SK-N-SH (cell line): ENCODE results near the gene GALNT8. TPM values are rescaled to one million over a fixed set of nuclear protein-coding genes. Genes with fewer than 3 reads are reported as not detected.

Experiments used
- CTCF ChIA-PET: fragments of 300-600, 350-600 bp; formaldehyde crosslinking; extraction: SDS; loops from one replicate; lab custom pipeline; 2021; lab: Yijun Ruan, JAX
- POLR2A ChIA-PET: fragments of 350-600 bp; sonication (Branson Sonifier 250); formaldehyde crosslinking; extraction: SDS; loops from one replicate; lab custom pipeline; 2020; ENCODE audit warnings: antibody characterized with exemption, inconsistent platforms; lab: Yijun Ruan, JAX
- DNase-seq: peaks from one replicate; pipeline ENCODE4 v3.0.0; 2012
- H2AFZ ChIP-seq: fragments of 200-600 bp; sonication (generic); 2 replicates; pipeline ENCODE4 v1.8.1; 2016; ENCODE audit warnings: antibody characterized with exemption, mild to moderate bottlenecking, low read depth
- H3F3A ChIP-seq: fragments of 200-600 bp; sonication (generic); replicated peaks from 2 replicates; pipeline ENCODE3; 2016; ENCODE audit warnings: antibody characterized with exemption, mild to moderate bottlenecking; ENCODE audit not compliant: insufficient read depth
- H3K27ac ChIP-seq, 2 experiments: fragments of 200-500 bp in 1 of 2; fragments of 200-600 bp in 1 of 2; sonication (Bioruptor generic) in 1 of 2; sonication (generic), shearing (Covaris generic) in 1 of 2; 2 replicates each; pipeline versions ENCODE4 v1.5.1 to v1.6.1; 2014 to 2016; ENCODE audit warnings: low read depth in 2 of 2, inconsistent platforms in 1 of 2, low read length in 1 of 2, mild to moderate bottlenecking in 1 of 2, mixed read lengths in 1 of 2
- H3K27me3 ChIP-seq: fragments of 200-600 bp; sonication (generic), shearing (Covaris generic); 2 replicates; pipeline ENCODE4 v1.6.1; 2016; ENCODE audit warnings: mixed run types; ENCODE audit not compliant: insufficient read depth
- H3K36me3 ChIP-seq, 2 experiments: fragments of 200-500 bp in 1 of 2; fragments of 200-600 bp in 1 of 2; sonication (Bioruptor generic) in 1 of 2; sonication (generic) in 1 of 2; replicated peaks in 1 of 2; 2 replicates each; pipeline versions ENCODE3 to v1.5.1; 2014 to 2016; ENCODE audit warnings: low read length in 1 of 2, mild to moderate bottlenecking in 1 of 2; ENCODE audit not compliant: insufficient read depth in 2 of 2, control insufficient read depth in 1 of 2
- H3K4me1 ChIP-seq, 2 experiments: fragments of 200-500 bp in 1 of 2; fragments of 200-600 bp in 1 of 2; sonication (Bioruptor generic) in 1 of 2; sonication (generic), shearing (Covaris generic) in 1 of 2; 2 replicates each; pipeline versions ENCODE4 v1.5.1 to v1.6.1; 2014 to 2016; ENCODE audit warnings: low read depth in 1 of 2, low read length in 1 of 2, mixed run types in 1 of 2; ENCODE audit not compliant: insufficient read depth in 2 of 2, control insufficient read depth in 1 of 2
- H3K4me2 ChIP-seq: fragments of 200-600 bp; sonication (generic), shearing (Covaris generic); 2 replicates; pipeline ENCODE4 v1.6.1; 2017; ENCODE audit warnings: mixed run types
- H3K4me3 ChIP-seq, 2 experiments: fragments of 200-500 bp in 1 of 2; fragments of 200-600 bp in 1 of 2; sonication (Bioruptor generic) in 1 of 2; sonication (generic), shearing (Covaris generic) in 1 of 2; 2 replicates each; pipeline versions ENCODE4 v1.5.1 to v1.8.1; 2014 to 2016; ENCODE audit warnings: low read depth in 2 of 2, inconsistent platforms in 1 of 2, low read length in 1 of 2, mild to moderate bottlenecking in 1 of 2, mixed read lengths in 1 of 2, moderate library complexity in 1 of 2
- H3K79me2 ChIP-seq: fragments of 200-600 bp; sonication (generic); 2 replicates; pipeline ENCODE4 v1.8.1; 2017; ENCODE audit warnings: mild to moderate bottlenecking; ENCODE audit not compliant: insufficient read depth
- H3K9ac ChIP-seq: fragments of 200-600 bp; sonication (generic); 2 replicates; pipeline ENCODE4 v1.6.1; 2017; ENCODE audit warnings: mixed run types
- H3K9me2 ChIP-seq: fragments of 200-600 bp; sonication (generic); 2 replicates; pipeline ENCODE4 v1.6.1; 2017; ENCODE audit warnings: mixed run types
- H3K9me3 ChIP-seq: fragments of 200-600 bp; sonication (generic); 2 replicates; pipeline ENCODE4 v1.6.1; 2017; ENCODE audit warnings: mixed run types, mild to moderate bottlenecking, moderate library complexity
- H4K20me1 ChIP-seq: fragments of 200-600 bp; sonication (generic); 2 replicates; pipeline ENCODE4 v1.6.1; 2017; ENCODE audit warnings: mild to moderate bottlenecking, mixed run types; ENCODE audit not compliant: insufficient read depth
- CHD2 ChIP-seq: fragments of 150-350 bp; IDR thresholded peaks from 2 replicates; pipeline ENCODE4 v1.6.1; 2018; ENCODE audit warnings: low read length; ENCODE audit not compliant: partially characterized antibody
- ELF1 ChIP-seq: IDR thresholded peaks from 2 replicates; pipeline ENCODE4 v1.4.0; 2012
- EP300 ChIP-seq, 2 experiments: IDR thresholded peaks; 2 replicates each; pipeline versions ENCODE4 v1.4.0 to v1.6.1; 2012; ENCODE audit warnings: borderline replicate concordance in 1 of 2, low read depth in 1 of 2, low read length in 1 of 2
- FOSL2 ChIP-seq: IDR thresholded peaks from 2 replicates; pipeline ENCODE4 v1.4.0; 2012; ENCODE audit warnings: low read depth, mild to moderate bottlenecking, moderate library complexity, borderline replicate concordance
- FOXJ3 ChIP-seq: sonication (generic); formaldehyde crosslinking; IDR thresholded peaks from 2 replicates; pipeline ENCODE4 v1.5.1; 2020; ENCODE audit warnings: mild to moderate bottlenecking, missing genetic modification reagents
- FOXM1 ChIP-seq: IDR thresholded peaks from 2 replicates; pipeline ENCODE4 v1.4.0; 2012; ENCODE audit warnings: low read depth, mild to moderate bottlenecking
- NRF1 ChIP-seq: IDR thresholded peaks from 2 replicates; pipeline ENCODE4 v1.6.1; 2012; ENCODE audit warnings: low read depth, mild to moderate bottlenecking, low read length
- PBX3 ChIP-seq: IDR thresholded peaks from 2 replicates; pipeline ENCODE4; 2012
- RAD21 ChIP-seq: IDR thresholded peaks from 2 replicates; pipeline ENCODE4 v1.6.1; 2012; ENCODE audit warnings: mild to moderate bottlenecking, low read length
- RCOR1 ChIP-seq: fragments of 150-350 bp; IDR thresholded peaks from 2 replicates; pipeline ENCODE4 v1.6.1; 2017; ENCODE audit warnings: antibody characterized with exemption, low read length
- RXRA ChIP-seq: IDR thresholded peaks from 2 replicates; pipeline ENCODE4 v1.4.0; 2012; ENCODE audit warnings: low read depth, mild to moderate bottlenecking, borderline replicate concordance
- SIN3A ChIP-seq: IDR thresholded peaks from 2 replicates; pipeline ENCODE4 v1.6.1; 2012; ENCODE audit warnings: low read depth, mild to moderate bottlenecking, low read length, moderate library complexity, borderline replicate concordance
- SMC3 ChIP-seq: IDR thresholded peaks from 2 replicates; pipeline ENCODE4 v1.6.1; 2012; ENCODE audit warnings: low read depth, low read length, improper control_type of control experiment
- TEAD4 ChIP-seq: IDR thresholded peaks from 2 replicates; pipeline ENCODE4 v1.4.0; 2012; ENCODE audit warnings: mild to moderate bottlenecking, borderline replicate concordance; ENCODE audit not compliant: insufficient read depth
- USF1 ChIP-seq: IDR thresholded peaks from 2 replicates; pipeline ENCODE4 v1.4.0; 2012; ENCODE audit warnings: low read depth, borderline replicate concordance
- YY1 ChIP-seq: IDR thresholded peaks from 2 replicates; pipeline ENCODE4 v1.4.0; 2012; ENCODE audit warnings: low read depth, mild to moderate bottlenecking
- WGBS: methylation state at CpG from one replicate; pipeline ENCODE4 v1.1.6; 2017; ENCODE audit warnings: low lambda C conversion rate; 5-methylcytosine and 5-hydroxymethylcytosine counted together
- polyA plus RNA-seq, 3 experiments: library from polyadenylated mRNA; depleted of rRNA; stranded (reverse); fragments of >200 nt; gene quantifications; 2 replicates each; pipeline ENCODE4 v1.2.3, GENCODE V29; 2012
- TF ChIP-seq, protein P1 (sequence below): IDR thresholded peaks from 2 replicates; pipeline ENCODE4 v1.4.0; 2012; ENCODE audit warnings: low read depth
- TF ChIP-seq, protein P2 (sequence below): fragments of 150-350 bp; IDR thresholded peaks from 2 replicates; pipeline ENCODE4 v1.6.1; 2016; ENCODE audit warnings: mild to moderate bottlenecking, low read depth, low read length

The GALNT8 gene
- polyA plus RNA-seq, 1 of the 3 experiments (the other 2 are of a cell fraction), result not detected

DNA sequence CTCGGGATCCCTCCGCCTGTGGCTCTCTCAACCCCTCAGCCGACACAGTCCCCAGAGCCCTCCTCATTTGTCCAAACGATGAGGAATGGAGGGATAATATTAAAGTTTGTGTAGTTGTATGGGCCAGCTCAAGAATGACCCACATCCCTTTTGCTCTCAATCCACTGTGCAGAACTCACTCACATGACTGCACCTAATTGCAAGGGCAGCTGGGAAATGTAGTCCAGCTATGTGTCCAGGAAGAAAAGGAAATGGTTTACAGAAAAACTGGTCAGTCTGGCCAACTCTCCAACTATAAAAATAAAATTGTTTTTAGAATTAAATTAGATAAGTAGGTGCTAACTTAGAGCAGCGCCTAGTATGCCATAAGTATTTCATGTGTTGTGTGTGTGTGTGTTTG is 66.6 kb downstream of the GALNT8 start:
- no peak overlapping the region for H3K4me3 ChIP-seq
- no peak overlapping the region for H3K9ac ChIP-seq
- H2AFZ ChIP-seq, result no peak overlapping the region
- POLR2A ChIA-PET, result no interaction called here
- H4K20me1 ChIP-seq, result no peaks in the 10 kb centered on the region
- H3K4me1 ChIP-seq, result no peaks in the 10 kb centered on the region
- no peak overlapping the region for H3K4me2 ChIP-seq
- H3K79me2 ChIP-seq, result no peaks in the 10 kb centered on the region
- no peaks in the 10 kb centered on the region for H3K9me3 ChIP-seq
- no peak overlapping the region for H3K27ac ChIP-seq
- CTCF ChIA-PET, result no interaction called here
- no peak for TF ChIP-seq FOXJ3 (CRISPR knock-in tag)
- no peak for TF ChIP-seq FOSL2
- TF ChIP-seq USF1, result peak; percentile 71; the same call in 1 of the 2 replicates
- no peak for TF ChIP-seq FOXM1
- TF ChIP-seq PBX3, result no peak
- TF ChIP-seq SMC3, result no peak
- TF ChIP-seq, protein P1, sequence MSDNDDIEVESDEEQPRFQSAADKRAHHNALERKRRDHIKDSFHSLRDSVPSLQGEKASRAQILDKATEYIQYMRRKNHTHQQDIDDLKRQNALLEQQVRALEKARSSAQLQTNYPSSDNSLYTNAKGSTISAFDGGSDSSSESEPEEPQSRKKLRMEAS, result no peak
- no peak for TF ChIP-seq YY1
- no peak for TF ChIP-seq ELF1
- TF ChIP-seq, all 33 proteins: peak for 1
- DNase-seq, result no peak
- 37% methylated on average over 5 of the region's 5 CpGs for WGBS
- Histone ChIP-seq H3K9me2 (no peaks in the 10 kb centered on the region), H3K27me3 (no peaks in the 10 kb centered on the region; the same call in 1 of the 2 replicates), H3K36me3 (no peaks in the 10 kb centered on the region), H3F3A (no peaks in the 10 kb centered on the region)

DNA sequence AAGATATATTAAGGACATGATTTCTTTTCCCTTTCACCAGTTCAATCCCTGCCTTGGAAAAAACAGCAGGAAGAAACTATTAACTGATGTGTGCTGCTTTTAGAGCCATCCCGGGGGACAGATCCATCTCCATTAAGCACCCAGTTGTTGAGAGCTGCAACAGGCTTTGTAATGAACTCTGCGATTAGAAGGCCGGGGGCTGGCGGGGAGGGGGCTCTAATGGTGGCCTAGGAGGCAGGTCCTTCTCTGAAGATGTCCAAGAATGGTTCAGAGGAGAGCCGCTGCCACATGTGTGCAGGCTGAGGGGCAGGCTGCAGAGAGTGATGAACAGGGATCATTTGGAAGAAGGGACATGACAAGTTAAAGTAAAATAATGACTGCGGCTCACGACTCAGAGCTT is 67.8 kb downstream of the GALNT8 start:
- DNase-seq, result no peak
- CTCF ChIA-PET, result interaction anchor here (0.8 kb wide), 1 partner anchor 70 kb away, joined by 3 read pairs; no protein-coding TSS in a partner anchor
- POLR2A ChIA-PET, result no interaction called here
- no peak overlapping the region for H3K4me3 ChIP-seq
- H3K9me2 ChIP-seq, result no peaks in the 10 kb centered on the region
- no peaks in the 10 kb centered on the region for H3K36me3 ChIP-seq
- no peak overlapping the region for H3K4me2 ChIP-seq
- no peaks in the 10 kb centered on the region; the same call in 1 of the 2 replicates for H3K27me3 ChIP-seq
- no peak overlapping the region for H2AFZ ChIP-seq
- no peaks in the 10 kb centered on the region for H3K9me3 ChIP-seq
- no peaks in the 10 kb centered on the region for H3K4me1 ChIP-seq
- H4K20me1 ChIP-seq, result no peaks in the 10 kb centered on the region
- H3K27ac ChIP-seq, result no peak overlapping the region
- 4% methylated on average over 7 of the region's 7 CpGs for WGBS
- TF ChIP-seq CHD2, result no peak
- TF ChIP-seq EP300 (IDR thresholded peaks at IDR 0.05; ENCODE audit: borderline replicate concordance in 1 of 2, low read depth in 1 of 2, low read length in 1 of 2), result no peak
- no peak for TF ChIP-seq RAD21
- no peaks in the 10 kb centered on the region for H3K79me2 ChIP-seq
- H3F3A ChIP-seq, result no peaks in the 10 kb centered on the region
- no peak overlapping the region for H3K9ac ChIP-seq

GRCh38 chr12:4789776-4790175 is 69.6 kb downstream of the GALNT8 start:
- Histone ChIP-seq H3K9me3 (no peaks in the 10 kb centered on the region), H3K27me3 (no peaks in the 10 kb centered on the region; the same call in 1 of the 2 replicates), H3K9ac (no peak overlapping the region), H4K20me1 (no peaks in the 10 kb centered on the region), H3K36me3 (no peaks in the 10 kb centered on the region), H3F3A (no peaks in the 10 kb centered on the region), H3K27ac (no peak overlapping the region), H3K9me2 (no peaks in the 10 kb centered on the region), H3K4me2 (no peak overlapping the region), H3K4me1 (no peaks in the 10 kb centered on the region), H3K4me3 (no peak overlapping the region), H2AFZ (no peak overlapping the region), H3K79me2 (no peaks in the 10 kb centered on the region)
- ChIA-PET POLR2A (no interaction called here), CTCF (no interaction called here)
- DNase-seq, result no peak
- 25% methylated on average over 9 of the region's 9 CpGs for WGBS
- TF ChIP-seq SIN3A, result no peak
- no peak for TF ChIP-seq TEAD4
- TF ChIP-seq YY1, result no peak
- no peak for TF ChIP-seq RCOR1
- TF ChIP-seq, protein P1, result no peak
- no peak for TF ChIP-seq RXRA
- no peak for TF ChIP-seq SMC3
- TF ChIP-seq, protein P2, sequence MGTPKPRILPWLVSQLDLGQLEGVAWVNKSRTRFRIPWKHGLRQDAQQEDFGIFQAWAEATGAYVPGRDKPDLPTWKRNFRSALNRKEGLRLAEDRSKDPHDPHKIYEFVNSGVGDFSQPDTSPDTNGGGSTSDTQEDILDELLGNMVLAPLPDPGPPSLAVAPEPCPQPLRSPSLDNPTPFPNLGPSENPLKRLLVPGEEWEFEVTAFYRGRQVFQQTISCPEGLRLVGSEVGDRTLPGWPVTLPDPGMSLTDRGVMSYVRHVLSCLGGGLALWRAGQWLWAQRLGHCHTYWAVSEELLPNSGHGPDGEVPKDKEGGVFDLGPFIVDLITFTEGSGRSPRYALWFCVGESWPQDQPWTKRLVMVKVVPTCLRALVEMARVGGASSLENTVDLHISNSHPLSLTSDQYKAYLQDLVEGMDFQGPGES, result no peak
- TF ChIP-seq NRF1, result no peak
